CD4-positive, alpha-beta T cell treated with Interleukin-10 for 1 hour (primary cell): ENCODE measurements around the gene MAD2L1BP.

Source experiments
- DNase-seq: peaks from one replicate; pipeline ENCODE4 v3.0.0-alpha.2; 2020

Gene MAD2L1BP

DNA sequence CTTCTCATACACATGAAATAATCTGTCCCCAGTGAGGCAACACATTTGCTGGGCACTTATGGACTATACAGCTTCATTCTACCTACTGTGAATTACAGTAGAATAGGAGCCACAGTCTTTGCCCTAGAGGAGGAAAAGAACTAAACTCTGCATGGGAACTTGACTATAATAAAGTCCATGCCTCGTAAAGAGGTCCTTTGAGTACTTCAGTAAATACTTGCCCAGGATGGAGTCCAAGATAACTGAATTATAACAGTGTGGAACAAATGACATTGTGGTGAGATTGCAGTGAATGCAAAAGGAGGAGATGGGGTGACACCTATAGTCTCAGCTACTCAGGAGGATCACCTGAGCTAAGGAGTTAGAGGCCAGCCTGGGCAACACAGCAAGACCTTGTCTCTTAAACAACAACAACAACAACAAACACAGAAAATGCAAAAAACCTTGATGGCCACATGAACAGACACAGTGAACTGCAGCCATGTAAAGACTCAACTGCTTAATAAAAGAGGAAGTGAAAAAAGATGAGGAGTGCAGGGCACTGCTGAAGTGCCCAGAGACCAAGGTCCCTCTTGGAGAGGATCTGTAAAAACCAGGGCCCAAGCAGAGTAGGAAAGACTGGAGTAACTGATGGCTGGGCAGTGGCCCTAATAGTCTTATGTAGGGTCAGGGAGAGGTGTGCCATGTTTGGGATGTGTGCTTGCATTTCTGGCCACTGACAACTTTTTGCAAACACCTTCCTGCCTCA is 48.2 kb downstream of the MAD2L1BP start:
- no peak for DNase-seq

DNA sequence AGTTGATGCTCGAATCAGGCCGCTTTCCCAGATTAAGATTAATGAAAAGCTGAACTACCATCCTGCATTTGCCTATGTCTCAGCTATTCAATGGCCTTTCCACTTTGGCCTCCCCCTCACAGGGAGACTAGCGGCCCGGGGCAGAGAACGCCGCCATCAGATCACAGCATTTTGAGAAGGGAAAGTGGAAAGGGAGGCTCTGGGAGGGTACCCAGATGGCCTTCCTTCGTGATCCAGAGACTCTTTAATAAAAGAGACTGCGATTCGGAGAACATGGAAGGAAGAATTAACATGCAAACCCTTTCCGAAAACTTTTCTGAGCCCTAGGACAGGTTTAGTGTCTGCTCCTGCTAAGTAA is 51.4 kb downstream of the MAD2L1BP start:
- DNase-seq = no peak

DNA sequence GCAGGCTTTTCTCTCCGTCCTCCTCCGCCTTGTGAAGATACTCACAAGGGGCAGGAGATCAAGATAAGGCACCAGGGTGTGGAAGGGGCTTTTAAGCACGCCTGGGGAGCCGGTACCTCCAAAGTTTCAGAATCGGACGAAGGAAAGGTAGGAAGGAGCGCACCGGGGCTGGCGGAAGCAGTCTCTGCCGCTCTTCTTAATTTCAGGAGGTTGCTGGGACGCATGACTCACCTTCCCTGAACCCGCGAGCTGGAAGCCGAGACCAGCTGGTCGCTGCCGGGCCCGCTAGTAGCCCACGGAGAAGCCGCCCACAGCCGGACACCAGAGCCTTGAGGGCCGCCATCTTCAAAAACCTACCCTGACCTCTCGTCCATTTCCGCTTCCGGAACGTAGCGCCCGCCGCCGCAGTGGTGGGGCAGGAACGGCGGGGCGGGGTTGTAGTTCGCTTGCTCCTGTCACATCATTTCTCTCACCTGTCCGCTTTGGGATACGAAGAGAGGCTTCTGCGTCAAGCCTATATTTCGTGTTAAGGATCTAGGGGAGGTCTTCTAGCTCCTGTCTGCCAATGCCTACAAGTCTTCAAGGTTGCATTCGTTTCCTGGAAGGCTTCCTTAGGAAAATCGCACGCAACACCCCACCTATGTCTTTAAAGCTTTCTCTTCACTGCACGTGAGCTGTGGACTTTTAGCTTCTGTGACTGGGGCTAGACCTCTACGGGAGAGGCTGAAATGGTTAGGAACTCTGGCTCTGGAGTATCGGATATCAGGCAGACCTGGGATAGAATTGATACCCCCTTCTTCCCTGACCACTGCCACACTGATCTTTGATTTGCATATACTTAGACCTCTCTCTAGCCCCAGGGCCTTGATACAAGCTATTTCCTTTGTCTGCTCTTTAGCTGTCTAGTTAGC is 52.1 kb downstream of the MAD2L1BP start, which contains the start of gene MRPS18A:
Gene MRPS18A, minus strand, starts transcription at position 355 of the 911 bp plus-strand sequence. Its CDS starts 12 bp downstream, at position 343.
- DNase-seq = peak; percentile 79

DNA sequence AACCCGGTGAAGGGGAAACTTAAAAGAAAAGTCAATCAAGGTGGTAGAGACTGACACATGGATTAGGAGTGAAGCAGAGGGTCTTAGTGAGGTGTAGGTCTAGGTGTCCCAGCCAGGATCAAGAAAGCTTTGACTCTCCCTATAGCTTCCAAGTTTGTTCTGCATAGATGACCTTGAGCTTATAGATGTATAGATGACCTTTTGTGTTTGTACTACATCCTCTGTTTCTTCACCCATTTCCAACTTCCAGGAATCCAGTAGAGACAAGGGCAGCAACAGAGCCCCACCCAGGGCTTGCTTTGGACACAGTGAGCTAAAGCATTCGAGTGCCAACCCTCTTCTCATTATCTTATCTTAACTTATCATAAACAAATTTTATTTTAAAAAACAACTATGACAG is 53.8 kb downstream of the MAD2L1BP start:
- DNase-seq = no peak
